Measurements from ENCODE around the gene FER1L5.
"Not testable (repeated sequence)": the region's sequence is repeated elsewhere in the genome, so short reads cannot be mapped to it uniquely, and the experiment has no call there.

Gene FER1L5

DNA sequence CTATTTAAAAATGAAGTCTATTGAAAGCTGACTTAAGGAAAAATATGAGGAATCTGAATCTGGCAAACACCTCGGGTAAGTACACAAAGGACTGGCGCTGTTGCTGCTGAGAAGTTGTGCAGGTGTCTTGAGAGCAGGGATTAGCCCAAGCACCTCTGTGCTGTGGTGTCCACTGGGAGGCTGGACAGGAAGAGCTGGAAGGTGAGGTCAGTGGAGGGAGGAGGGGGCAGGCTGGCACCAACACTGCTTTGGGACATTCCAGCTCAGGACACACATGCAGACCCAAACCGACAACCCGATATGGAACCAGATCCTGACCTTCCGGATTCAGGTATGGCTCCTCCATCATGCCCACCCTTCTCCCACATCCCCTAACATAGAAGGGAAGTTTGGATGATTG, 20.6 kb downstream of the FER1L5 start:
- H3K27ac ChIP-seq (ENCODE audit: insufficient read depth in 1 of 2, low read depth in 1 of 2, low read length in 2 of 2, poor library complexity in 1 of 2, severe bottlenecking in 2 of 2) = no peak overlapping the region
- H3K9me3 ChIP-seq (ENCODE audit: control extremely low read depth in 1 of 5, control insufficient read depth in 4 of 5, insufficient read depth in 2 of 5, low read depth in 1 of 5, low read length in 4 of 5) = peaks cover 0 to 3% (median 0%) of the 10 kb centered on the region in 5 experiments
- H3K4me3 ChIP-seq (ENCODE audit: control insufficient read depth in 1 of 7, extremely low read depth in 1 of 7, insufficient read depth in 4 of 7, low read depth in 2 of 7, low read length in 6 of 7) = no peak overlapping the region
- peaks cover 0 to 7% (median 5%) of the 10 kb centered on the region in 4 experiments for H3K4me1 ChIP-seq (ENCODE audit: control extremely low read depth in 1 of 4, control insufficient read depth in 4 of 4, insufficient read depth in 4 of 4, low read length in 3 of 4)
- WGBS (ENCODE audit: insufficient coverage) = 100% methylated on average over 2 of the region's 5 CpGs
- DNase-seq = no peak
- H3K36me3 ChIP-seq (ENCODE audit: control insufficient read depth in 4 of 4, insufficient read depth in 4 of 4, low read length in 3 of 4) = no peaks in the 10 kb centered on the region
- no peaks in the 10 kb centered on the region for H3K27me3 ChIP-seq (replicated peaks in 2 of 5; ENCODE audit: control insufficient read depth in 4 of 5, insufficient read depth in 5 of 5, low read length in 4 of 5)
- ChIA-PET CTCF (interaction anchor here (0.6 kb wide), 1 partner anchor 11 kb away, joined by 3 read pairs; no protein-coding TSS in a partner anchor), POLR2A (no interaction called here)

DNA sequence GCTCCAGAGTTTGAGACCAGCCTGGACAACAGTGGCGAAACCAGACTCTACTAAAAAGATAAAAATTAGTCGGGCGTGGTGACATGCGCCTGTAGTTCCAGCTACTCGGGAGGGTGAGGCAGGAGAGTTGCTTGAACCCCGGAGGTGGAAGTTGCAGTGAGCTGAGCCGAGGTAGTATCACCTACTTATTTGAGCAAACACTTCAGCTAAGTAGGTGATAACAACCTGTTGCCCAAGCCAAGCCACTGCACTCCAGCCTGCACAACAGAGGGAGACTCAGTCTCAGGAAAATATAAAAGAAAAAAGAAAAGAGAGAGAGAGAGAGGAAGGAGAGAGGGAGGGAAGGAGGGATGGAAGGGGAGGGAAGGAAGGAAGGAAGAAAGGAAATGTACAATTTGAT, 21.3 kb downstream of the FER1L5 start:
- no peak for DNase-seq
- WGBS (ENCODE audit: insufficient coverage) = 98% methylated on average over 5 of the region's 7 CpGs
- ChIA-PET POLR2A (no interaction called here), CTCF (no interaction called here)
- peaks cover 0 to 3% (median 0%) of the 10 kb centered on the region in 5 experiments for H3K9me3 ChIP-seq (ENCODE audit: control extremely low read depth in 1 of 5, control insufficient read depth in 4 of 5, insufficient read depth in 2 of 5, low read depth in 1 of 5, low read length in 4 of 5)
- H3K27me3 ChIP-seq (replicated peaks in 2 of 5; ENCODE audit: control insufficient read depth in 4 of 5, insufficient read depth in 5 of 5, low read length in 4 of 5) = no peaks in the 10 kb centered on the region
- no peaks in the 10 kb centered on the region for H3K36me3 ChIP-seq (ENCODE audit: control insufficient read depth in 4 of 4, insufficient read depth in 4 of 4, low read length in 3 of 4)
- no peak overlapping the region for H3K4me3 ChIP-seq (ENCODE audit: control insufficient read depth in 1 of 7, extremely low read depth in 1 of 7, insufficient read depth in 4 of 7, low read depth in 2 of 7, low read length in 6 of 7)
- peaks cover 0 to 7% (median 5%) of the 10 kb centered on the region in 4 experiments for H3K4me1 ChIP-seq (ENCODE audit: control extremely low read depth in 1 of 4, control insufficient read depth in 4 of 4, insufficient read depth in 4 of 4, low read length in 3 of 4)
- H3K27ac ChIP-seq (ENCODE audit: insufficient read depth in 1 of 2, low read depth in 1 of 2, low read length in 2 of 2, poor library complexity in 1 of 2, severe bottlenecking in 2 of 2) = no peak overlapping the region

DNA sequence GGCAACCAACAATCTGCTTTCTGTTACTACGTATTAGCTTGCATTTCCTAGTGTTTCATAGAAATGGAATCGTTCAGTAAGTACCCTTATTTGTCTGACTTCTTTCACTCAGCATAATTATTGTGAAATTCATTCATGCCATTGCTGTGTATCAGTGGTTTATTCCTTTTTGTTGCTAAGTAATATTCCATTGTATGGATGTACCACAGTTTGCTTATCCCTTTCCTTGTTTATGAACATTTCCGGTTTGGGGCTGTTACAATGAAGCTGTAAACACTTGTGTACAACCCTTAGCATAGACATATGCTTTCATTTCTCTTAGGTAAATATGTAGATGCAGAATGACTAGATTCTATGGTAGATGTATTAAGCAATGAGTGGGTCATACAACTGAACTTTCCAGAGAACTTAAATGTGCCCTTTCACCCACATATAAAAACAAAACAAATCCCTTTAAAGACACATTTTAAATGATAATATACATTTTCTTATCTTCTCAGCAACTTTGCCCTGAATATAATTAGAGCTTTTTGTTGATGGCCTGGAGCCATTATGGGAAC, 21.9 kb downstream of the FER1L5 start:
- no peak overlapping the region for H3K4me3 ChIP-seq (ENCODE audit: control insufficient read depth in 1 of 7, extremely low read depth in 1 of 7, insufficient read depth in 4 of 7, low read depth in 2 of 7, low read length in 6 of 7)
- H3K9me3 ChIP-seq (ENCODE audit: control extremely low read depth in 1 of 5, control insufficient read depth in 4 of 5, insufficient read depth in 2 of 5, low read depth in 1 of 5, low read length in 4 of 5) = peaks cover 0 to 3% (median 0%) of the 10 kb centered on the region in 5 experiments
- no peaks in the 10 kb centered on the region for H3K27me3 ChIP-seq (replicated peaks in 2 of 5; ENCODE audit: control insufficient read depth in 4 of 5, insufficient read depth in 5 of 5, low read length in 4 of 5)
- POLR2A ChIA-PET = interaction anchor here (1.1 kb wide), 1 partner anchor 26 kb away, joined by 5 read pairs; the partner anchor contains the start of gene KANSL3
- CTCF ChIA-PET = interaction anchor here (0.9 kb wide), 1 partner anchor 23 kb away, joined by 3 read pairs; no protein-coding TSS in a partner anchor
- H3K4me1 ChIP-seq (ENCODE audit: control extremely low read depth in 1 of 4, control insufficient read depth in 4 of 4, insufficient read depth in 4 of 4, low read length in 3 of 4) = peaks cover 0 to 7% (median 5%) of the 10 kb centered on the region in 4 experiments
- WGBS (ENCODE audit: insufficient coverage) = 100% methylated on average over 1 of the region's 3 CpGs
- no peaks in the 10 kb centered on the region for H3K36me3 ChIP-seq (ENCODE audit: control insufficient read depth in 4 of 4, insufficient read depth in 4 of 4, low read length in 3 of 4)
- no peak overlapping the region for H3K27ac ChIP-seq (ENCODE audit: insufficient read depth in 1 of 2, low read depth in 1 of 2, low read length in 2 of 2, poor library complexity in 1 of 2, severe bottlenecking in 2 of 2)
- DNase-seq = no peak

DNA sequence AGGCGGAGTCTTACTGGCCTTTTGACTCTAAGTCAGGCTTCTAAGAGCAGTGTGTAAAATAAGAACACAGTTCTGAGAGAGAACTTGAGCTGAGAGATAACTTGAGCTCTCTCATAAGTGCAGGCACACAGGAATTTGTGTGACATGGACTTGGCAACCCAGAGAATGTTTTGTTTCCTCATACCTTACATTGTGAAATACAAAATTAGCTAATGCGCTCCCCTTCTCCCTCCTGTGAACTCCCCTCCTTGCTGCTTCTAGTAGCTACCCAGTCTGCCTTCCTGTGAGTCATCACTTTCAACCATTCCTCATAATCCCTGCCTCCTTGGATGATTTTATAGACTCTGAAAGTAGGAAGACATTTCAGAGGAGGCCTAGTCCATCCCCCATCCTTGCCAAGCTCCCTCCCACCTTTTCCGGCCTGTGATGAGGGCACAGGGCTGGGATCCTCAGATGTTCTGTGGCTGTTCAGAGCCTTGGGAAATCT, 22.6 kb downstream of the FER1L5 start:
- 61% methylated on average over 3 of the region's 3 CpGs for WGBS (ENCODE audit: insufficient coverage)
- Histone ChIP-seq H3K4me1 (ENCODE audit: control extremely low read depth in 1 of 4, control insufficient read depth in 4 of 4, insufficient read depth in 4 of 4, low read length in 3 of 4) (peaks cover 0 to 7% (median 5%) of the 10 kb centered on the region in 4 experiments), H3K27me3 (replicated peaks in 2 of 5; ENCODE audit: control insufficient read depth in 4 of 5, insufficient read depth in 5 of 5, low read length in 4 of 5) (no peaks in the 10 kb centered on the region), H3K9me3 (ENCODE audit: control extremely low read depth in 1 of 5, control insufficient read depth in 4 of 5, insufficient read depth in 2 of 5, low read depth in 1 of 5, low read length in 4 of 5) (peaks cover 0 to 3% (median 0%) of the 10 kb centered on the region in 5 experiments), H3K27ac (ENCODE audit: insufficient read depth in 1 of 2, low read depth in 1 of 2, low read length in 2 of 2, poor library complexity in 1 of 2, severe bottlenecking in 2 of 2) (peak overlapping the region in 1 of 2 experiments; percentile 41), H3K36me3 (ENCODE audit: control insufficient read depth in 4 of 4, insufficient read depth in 4 of 4, low read length in 3 of 4) (no peaks in the 10 kb centered on the region), H3K4me3 (ENCODE audit: control insufficient read depth in 1 of 7, extremely low read depth in 1 of 7, insufficient read depth in 4 of 7, low read depth in 2 of 7, low read length in 6 of 7) (no peak overlapping the region)
- peak; percentile 34 to 71 (median 69) for DNase-seq
- ChIA-PET CTCF (interaction anchor here (0.9 kb wide), 1 partner anchor 24 kb away, joined by 3 read pairs; no protein-coding TSS in a partner anchor), POLR2A (interaction anchor here (1.1 kb wide), 1 partner anchor 27 kb away, joined by 5 read pairs; the partner anchor contains the start of gene KANSL3)

DNA sequence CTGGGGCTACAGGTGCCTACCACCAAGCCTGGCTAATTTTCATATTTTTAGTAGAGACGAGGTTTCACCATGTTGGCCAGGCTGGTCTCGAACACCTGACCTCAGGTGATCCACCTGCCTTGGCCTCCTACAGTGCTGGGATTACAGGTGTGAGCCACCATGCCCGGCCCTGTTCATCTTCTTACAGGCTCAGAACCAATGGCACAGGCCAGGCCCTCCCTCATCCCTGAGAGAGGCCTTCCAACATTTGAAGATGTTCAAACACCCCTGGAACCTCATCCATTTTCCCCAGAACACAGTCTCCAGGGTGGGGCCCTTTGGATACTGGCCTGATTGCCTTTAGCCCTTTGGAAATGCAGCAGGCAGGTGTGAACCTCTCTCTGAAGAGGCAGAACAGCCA, 23.2 kb downstream of the FER1L5 start:
- WGBS (ENCODE audit: insufficient coverage) = 98% methylated on average over 3 of the region's 3 CpGs
- H3K36me3 ChIP-seq (ENCODE audit: control insufficient read depth in 4 of 4, insufficient read depth in 4 of 4, low read length in 3 of 4); H3K27me3 ChIP-seq (replicated peaks in 2 of 5; ENCODE audit: control insufficient read depth in 4 of 5, insufficient read depth in 5 of 5, low read length in 4 of 5); H3K27ac ChIP-seq (ENCODE audit: insufficient read depth in 1 of 2, low read depth in 1 of 2, low read length in 2 of 2, poor library complexity in 1 of 2, severe bottlenecking in 2 of 2); POLR2A ChIA-PET; H3K9me3 ChIP-seq (ENCODE audit: control extremely low read depth in 1 of 5, control insufficient read depth in 4 of 5, insufficient read depth in 2 of 5, low read depth in 1 of 5, low read length in 4 of 5); H3K4me1 ChIP-seq (ENCODE audit: control extremely low read depth in 1 of 4, control insufficient read depth in 4 of 4, insufficient read depth in 4 of 4, low read length in 3 of 4); DNase-seq; H3K4me3 ChIP-seq (ENCODE audit: control insufficient read depth in 1 of 7, extremely low read depth in 1 of 7, insufficient read depth in 4 of 7, low read depth in 2 of 7, low read length in 6 of 7): not testable (repeated sequence)
- CTCF ChIA-PET = interaction anchor here (0.9 kb wide), 1 partner anchor 24 kb away, joined by 3 read pairs; no protein-coding TSS in a partner anchor

DNA sequence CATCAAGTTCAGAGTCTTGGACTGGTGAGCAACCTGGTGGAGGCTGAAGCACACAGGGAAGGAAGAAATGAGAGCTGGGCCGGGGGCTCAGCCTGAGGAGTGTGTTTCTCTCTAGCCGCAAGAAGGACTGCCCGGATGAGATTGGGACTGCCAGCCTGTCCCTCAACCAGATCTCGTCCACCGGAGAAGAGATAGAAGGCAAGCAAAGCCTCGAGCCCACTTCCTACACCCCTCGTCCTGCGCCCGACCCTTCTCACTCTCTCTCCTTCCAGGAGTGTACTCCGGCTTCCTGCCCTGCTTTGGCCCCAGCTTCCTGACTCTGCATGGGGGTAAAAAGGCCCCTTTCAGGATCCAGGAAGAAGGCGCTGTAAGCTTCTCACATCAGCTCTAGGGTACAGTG, 26.2 kb downstream of the FER1L5 start:
- POLR2A ChIA-PET = no interaction called here

More for the DNA sequence above, 26.2 kb downstream of the FER1L5 start:
- 78% methylated on average over 10 of the region's 11 CpGs for WGBS (ENCODE audit: insufficient coverage)
- H3K4me3 ChIP-seq (ENCODE audit: control insufficient read depth in 1 of 7, extremely low read depth in 1 of 7, insufficient read depth in 4 of 7, low read depth in 2 of 7, low read length in 6 of 7) = no peak overlapping the region
- H3K36me3 ChIP-seq (ENCODE audit: control insufficient read depth in 4 of 4, insufficient read depth in 4 of 4, low read length in 3 of 4) = no peaks in the 10 kb centered on the region
- H3K27ac ChIP-seq (ENCODE audit: insufficient read depth in 1 of 2, low read depth in 1 of 2, low read length in 2 of 2, poor library complexity in 1 of 2, severe bottlenecking in 2 of 2) = no peak overlapping the region
- peak in 2 of 3 donors; percentile 25 to 41 for DNase-seq
- CTCF ChIA-PET = interaction anchor here (0.6 to 1.3 kb wide), 4 partner anchors 9 to 113 kb away, joined by 3 to 4 read pairs (median 4); no protein-coding TSS in a partner anchor
- H3K4me1 ChIP-seq (ENCODE audit: control extremely low read depth in 1 of 4, control insufficient read depth in 4 of 4, insufficient read depth in 4 of 4, low read length in 3 of 4) = peaks cover 0 to 7% (median 5%) of the 10 kb centered on the region in 4 experiments
- H3K27me3 ChIP-seq (replicated peaks in 2 of 5; ENCODE audit: control insufficient read depth in 4 of 5, insufficient read depth in 5 of 5, low read length in 4 of 5) = peaks cover 0 to 2% (median 0%) of the 10 kb centered on the region in 5 experiments
- H3K9me3 ChIP-seq (ENCODE audit: control extremely low read depth in 1 of 5, control insufficient read depth in 4 of 5, insufficient read depth in 2 of 5, low read depth in 1 of 5, low read length in 4 of 5) = peaks cover 0 to 3% (median 0%) of the 10 kb centered on the region in 5 experiments
